Measurements from ENCODE around the gene ETV4. TPM values are rescaled to one million over a fixed set of nuclear protein-coding genes. Genes with fewer than 3 reads are reported as not detected.

ETV4 gene
- total RNA-seq, 1 experiment from 2014 or later = 37.8 TPM

DNA sequence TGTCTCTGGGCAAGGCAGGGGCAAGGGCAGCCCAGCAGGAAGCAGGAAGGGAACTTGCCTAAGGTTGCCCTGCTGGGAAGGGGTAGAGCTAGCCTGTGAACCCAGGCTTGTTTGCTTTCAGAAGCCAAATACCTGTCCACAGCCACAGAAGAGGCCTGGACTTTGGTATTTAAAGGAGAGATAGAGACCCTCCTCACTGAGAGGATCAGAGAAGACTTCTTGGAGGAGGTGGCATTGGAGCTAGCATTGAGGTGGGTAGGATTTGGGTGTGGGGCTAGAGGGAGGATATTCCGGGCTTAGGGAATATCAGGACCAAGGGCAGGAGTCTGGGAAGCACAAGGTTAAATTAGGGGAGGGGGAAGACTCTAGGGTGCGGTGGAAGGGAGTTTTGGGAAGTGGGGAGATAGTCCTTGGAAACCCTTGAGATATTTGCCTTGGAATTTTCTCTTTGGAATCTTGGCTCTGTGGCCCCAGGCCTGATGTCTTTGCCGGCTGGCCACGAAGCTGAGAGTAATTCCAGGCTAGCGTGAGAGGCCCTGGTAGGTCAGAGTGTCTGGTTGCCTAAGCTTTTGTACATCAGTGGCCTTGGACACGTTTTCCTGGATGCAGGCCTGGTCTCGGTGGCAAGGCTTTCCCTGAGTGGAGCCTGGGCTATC, 13.1 kb upstream of the ETV4 start:
- BruUV-seq (replicated peaks) = no TSS peak
- POLR2A ChIA-PET = no interaction called here

GRCh38 chr17:43558805-43559160, 12.6 kb upstream of the ETV4 start:
- no peaks in the 10 kb centered on the region for H3K27me3 ChIP-seq (replicated peaks; ENCODE audit: control insufficient read depth, insufficient read depth, low read length)
- ChIA-PET CTCF (interaction anchor here (1.0 kb wide), 1 partner anchor 13 kb away, joined by 4 read pairs; the partner anchor contains the start of gene ETV4), POLR2A (no interaction called here)
- peaks cover 43% of the 10 kb centered on the region for H3K4me1 ChIP-seq
- Mint-ChIP-seq H3K4me3 (ENCODE audit: unreplicated experiment) (no peak overlapping the region), H3K27me3 (ENCODE audit: insufficient read depth, unreplicated experiment) (no peaks in the 10 kb centered on the region), H3K36me3 (ENCODE audit: insufficient read depth, unreplicated experiment) (no peaks in the 10 kb centered on the region), H3K27ac (ENCODE audit: unreplicated experiment) (peak overlapping the region; percentile 66), H3K4me1 (ENCODE audit: low read depth, unreplicated experiment) (peaks cover 36% of the 10 kb centered on the region), H3K9me3 (ENCODE audit: unreplicated experiment) (no peaks in the 10 kb centered on the region)
- no peaks in the 10 kb centered on the region for H3K36me3 ChIP-seq (ENCODE audit: control insufficient read depth, insufficient read depth, low read length)
- no TSS peak for BruUV-seq (replicated peaks)
- intact Hi-C loops (cut with micrococcal nuclease; ENCODE audit: unreplicated experiment) = no loop called here
- TF ChIP-seq CTCF (IDR thresholded peaks at IDR 0.05; ENCODE audit: insufficient read depth in 1 of 2, low read depth in 1 of 2, low read length in 1 of 2, severe bottlenecking in 1 of 2, unreplicated experiment in 1 of 2) = no peak
- H3K4me3 ChIP-seq (ENCODE audit: low read depth, low read length) = no peak overlapping the region
- no peak for DNase-seq
- H3K9me3 ChIP-seq = no peaks in the 10 kb centered on the region

More for the DNA sequence above, 13.1 kb upstream of the ETV4 start:
- no peak for TF ChIP-seq CTCF (IDR thresholded peaks at IDR 0.05; ENCODE audit: insufficient read depth in 1 of 2, low read depth in 1 of 2, low read length in 1 of 2, severe bottlenecking in 1 of 2, unreplicated experiment in 1 of 2)
- no peak overlapping the region for H3K4me3 ChIP-seq (ENCODE audit: low read depth, low read length)
- intact Hi-C loops (cut with micrococcal nuclease; ENCODE audit: unreplicated experiment) = no loop called here
- no peaks in the 10 kb centered on the region for H3K36me3 ChIP-seq (ENCODE audit: control insufficient read depth, insufficient read depth, low read length)
- H3K27ac Mint-ChIP-seq (ENCODE audit: unreplicated experiment) = peak overlapping the region; percentile 66
- CTCF ChIA-PET = interaction anchor here (0.9 kb wide), 1 partner anchor 208 kb away, joined by 3 read pairs; no protein-coding TSS in a partner anchor
- no peaks in the 10 kb centered on the region for H3K9me3 ChIP-seq
- no peaks in the 10 kb centered on the region for H3K27me3 ChIP-seq (replicated peaks; ENCODE audit: control insufficient read depth, insufficient read depth, low read length)
- no peak for DNase-seq
- H3K4me1 Mint-ChIP-seq (ENCODE audit: low read depth, unreplicated experiment) = peaks cover 40% of the 10 kb centered on the region
- peaks cover 41% of the 10 kb centered on the region for H3K4me1 ChIP-seq
- no peaks in the 10 kb centered on the region for H3K9me3 Mint-ChIP-seq (ENCODE audit: unreplicated experiment)
- no peaks in the 10 kb centered on the region for H3K27me3 Mint-ChIP-seq (ENCODE audit: insufficient read depth, unreplicated experiment)
- no peak overlapping the region for H3K4me3 Mint-ChIP-seq (ENCODE audit: unreplicated experiment)
- no peaks in the 10 kb centered on the region for H3K36me3 Mint-ChIP-seq (ENCODE audit: insufficient read depth, unreplicated experiment)

- H3K4me1 Mint-ChIP-seq (ENCODE audit: low read depth, unreplicated experiment) = peaks cover 27% of the 10 kb centered on the region
- no peaks in the 10 kb centered on the region for H3K36me3 ChIP-seq (ENCODE audit: control insufficient read depth, insufficient read depth, low read length)
- peaks cover 49% of the 10 kb centered on the region for H3K4me1 ChIP-seq
- no peaks in the 10 kb centered on the region for H3K9me3 Mint-ChIP-seq (ENCODE audit: unreplicated experiment)
- no peaks in the 10 kb centered on the region for H3K27me3 Mint-ChIP-seq (ENCODE audit: insufficient read depth, unreplicated experiment)
- CTCF ChIA-PET = interaction anchor here (1.4 kb wide), 1 partner anchor 11 kb away, joined by 3 read pairs; no protein-coding TSS in a partner anchor
- intact Hi-C loops (cut with micrococcal nuclease; ENCODE audit: unreplicated experiment) = no loop called here
- no peaks in the 10 kb centered on the region for H3K27me3 ChIP-seq (replicated peaks; ENCODE audit: control insufficient read depth, insufficient read depth, low read length)
- no peak for TF ChIP-seq CTCF (IDR thresholded peaks at IDR 0.05; ENCODE audit: insufficient read depth in 1 of 2, low read depth in 1 of 2, low read length in 1 of 2, severe bottlenecking in 1 of 2, unreplicated experiment in 1 of 2)
- no peaks in the 10 kb centered on the region for H3K9me3 ChIP-seq
- no TSS peak for BruUV-seq (replicated peaks)
- H3K36me3 Mint-ChIP-seq (ENCODE audit: insufficient read depth, unreplicated experiment) = no peaks in the 10 kb centered on the region
- POLR2A ChIA-PET = interaction anchor here (0.6 kb wide), 1 partner anchor 11 kb away, joined by 5 read pairs; no protein-coding TSS in a partner anchor
- peak overlapping the region; percentile 46 for H3K27ac Mint-ChIP-seq (ENCODE audit: unreplicated experiment)
- peak; percentile 38 to 67 for DNase-seq
- no peak overlapping the region for H3K4me3 Mint-ChIP-seq (ENCODE audit: unreplicated experiment)
- no peak overlapping the region for H3K4me3 ChIP-seq (ENCODE audit: low read depth, low read length)
Observed at GRCh38 chr17:43556292-43556691, 10.2 kb upstream of the ETV4 start.
